SIG-M5 treated with dmso at 0.1 percent for 504 hours (cell line): ENCODE measurements around the gene CLK2.

Experiments used
- DNase-seq: peaks from one replicate; lab custom pipeline; 2025; ENCODE audit not compliant: unreplicated experiment; lab: John Stamatoyannopoulos, UW

CLK2 gene

DNA sequence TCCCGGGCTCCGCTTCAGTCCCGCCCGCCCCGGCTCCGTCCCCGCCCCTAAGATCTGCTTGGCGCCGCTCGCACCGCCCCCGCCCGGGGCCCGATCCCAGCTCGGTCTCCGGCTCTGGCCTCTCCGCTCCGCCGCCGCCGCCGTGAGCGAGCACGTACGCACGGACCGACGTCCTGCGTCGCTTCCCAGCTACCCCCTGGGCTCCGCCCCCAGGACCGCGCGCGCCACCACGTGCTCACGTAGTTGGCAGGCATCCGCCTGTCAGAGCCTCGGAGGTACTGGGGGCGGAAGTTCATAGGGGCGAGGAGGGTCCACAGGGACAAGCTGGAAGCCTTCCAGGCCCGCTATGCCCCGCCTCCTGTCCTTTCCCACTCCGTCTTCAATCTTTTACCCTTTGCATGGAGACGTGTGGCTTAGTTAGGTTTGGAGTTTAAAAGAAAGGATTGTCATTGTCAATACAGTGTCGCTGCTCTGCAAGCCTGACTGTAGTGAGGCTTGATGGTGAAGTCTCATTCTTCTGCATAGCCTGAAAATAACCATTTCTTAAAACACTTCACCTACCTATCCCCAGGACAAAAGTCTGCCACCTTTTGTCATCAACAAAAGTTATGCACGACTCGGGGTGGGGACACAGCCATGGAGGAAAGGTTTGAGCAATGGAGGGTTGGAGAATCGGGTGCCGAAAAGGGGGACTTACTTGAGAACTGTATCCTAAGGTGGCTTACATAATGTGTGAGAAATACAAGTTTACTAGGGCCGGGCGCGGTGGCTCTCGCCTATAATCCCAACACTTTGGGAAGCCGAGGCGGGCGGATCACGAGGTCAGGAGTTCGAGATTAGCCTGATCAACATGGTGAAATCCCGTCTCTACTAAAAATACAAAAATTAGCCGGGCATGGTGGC, at the start of gene CLK2:
TSS of gene CLK2 (minus strand) at position 162 of the 903 bp plus-strand sequence. CDS start 2,527 bp downstream, outside the sequence.
- DNase-seq = peak; percentile 98

DNA sequence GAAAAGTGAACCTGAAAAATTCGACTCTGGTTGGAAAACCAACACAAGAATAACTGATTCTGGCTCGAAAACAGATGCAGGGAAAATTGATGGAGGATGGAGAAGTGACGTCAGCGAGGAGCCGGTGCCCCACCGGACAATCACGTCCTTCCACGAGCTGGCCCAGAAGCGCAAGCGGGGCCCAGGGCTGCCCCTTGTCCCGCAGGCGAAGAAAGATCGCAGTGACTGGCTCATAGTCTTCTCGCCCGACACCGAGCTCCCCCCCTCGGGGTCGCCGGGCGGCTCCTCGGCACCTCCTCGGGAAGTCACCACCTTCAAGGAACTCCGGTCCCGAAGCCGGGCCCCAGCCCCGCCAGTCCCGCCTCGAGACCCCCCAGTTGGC, 49.3 kb upstream of the CLK2 start:
- peak; percentile 45 for DNase-seq

DNA sequence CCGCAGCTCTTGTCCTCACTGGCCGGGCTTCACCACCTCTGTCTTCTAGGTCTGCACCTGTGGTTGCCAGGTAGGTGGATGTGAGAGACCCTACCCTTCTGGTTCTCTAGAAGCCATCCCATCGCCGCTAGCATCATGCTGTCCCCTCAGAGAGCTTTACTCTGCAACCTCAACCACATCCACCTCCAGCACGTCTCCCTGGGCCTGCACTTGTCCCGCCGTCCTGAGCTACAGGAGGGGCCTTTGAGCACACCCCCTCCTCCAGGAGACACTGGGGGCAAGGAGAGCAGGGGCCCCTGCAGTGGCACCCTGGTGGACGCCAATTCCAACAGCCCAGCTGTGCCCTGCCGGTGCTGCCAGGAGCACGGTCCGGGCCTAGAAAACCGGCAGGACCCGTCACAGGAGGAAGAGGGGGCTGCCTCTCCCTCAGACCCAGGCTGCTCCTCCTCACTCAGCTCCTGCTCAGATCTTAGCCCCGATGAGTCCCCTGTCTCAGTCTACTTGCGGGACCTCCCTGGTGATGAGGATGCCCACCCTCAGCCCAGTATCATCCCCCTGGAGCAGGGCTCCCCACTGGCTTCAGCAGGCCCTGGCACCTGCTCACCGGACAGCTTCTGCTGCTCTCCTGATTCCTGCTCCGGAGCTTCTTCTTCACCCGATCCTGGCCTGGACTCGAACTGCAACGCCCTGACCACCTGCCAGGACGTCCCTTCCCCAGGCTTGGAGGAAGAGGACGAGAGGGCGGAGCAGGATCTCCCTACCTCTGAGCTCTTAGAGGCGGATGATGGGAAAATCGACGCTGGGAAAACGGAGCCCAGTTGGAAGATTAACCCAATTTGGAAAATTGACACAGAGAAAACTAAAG, 48.6 kb upstream of the CLK2 start:
- no peak for DNase-seq

DNA sequence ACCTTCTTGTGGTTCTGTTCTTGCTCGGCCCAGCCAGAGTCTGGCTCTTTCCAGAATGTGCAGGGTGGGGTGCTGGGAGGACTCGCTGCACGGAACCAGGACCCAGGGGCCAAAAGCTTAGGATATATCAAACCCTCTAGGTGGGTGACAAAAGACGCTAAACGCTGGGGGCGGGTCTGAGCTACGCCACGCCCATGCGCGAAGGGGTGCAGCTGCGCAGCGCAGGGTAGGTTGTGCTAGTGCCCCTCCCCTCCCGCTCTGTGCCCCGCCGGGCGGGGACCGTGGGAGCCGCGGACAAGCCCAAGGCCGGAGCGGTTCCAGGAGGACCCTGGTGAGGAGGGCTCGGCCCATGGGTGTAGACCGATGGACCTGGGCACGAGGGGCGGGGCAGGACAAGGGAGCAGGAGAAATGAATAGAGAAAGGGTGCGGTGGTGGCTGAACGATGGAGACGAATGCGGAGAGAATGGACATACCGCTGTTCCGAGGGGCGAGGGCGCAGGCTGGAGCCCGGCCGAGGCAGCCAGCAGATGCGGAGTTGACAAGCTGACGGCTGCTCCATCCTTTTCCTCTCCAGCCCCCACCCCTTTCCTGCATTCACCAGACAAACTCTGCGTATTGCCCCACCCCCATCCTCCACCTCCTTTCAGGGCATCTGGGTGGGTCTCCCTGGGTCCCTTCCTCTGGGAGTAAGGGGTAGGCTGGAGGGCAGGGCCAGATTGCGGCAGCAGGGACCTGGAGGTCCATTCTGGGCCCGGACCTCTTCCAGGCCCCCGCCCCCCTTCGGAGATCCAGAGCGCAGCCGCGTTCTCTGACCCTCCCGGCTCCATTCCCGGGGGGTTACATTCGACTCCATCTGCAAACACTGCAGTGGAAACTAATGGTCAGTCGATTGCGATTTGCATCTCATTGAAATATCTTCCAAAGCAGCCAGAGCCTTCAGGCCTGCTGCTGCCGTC, 47.6 kb upstream of the CLK2 start, which contains the start of gene RUSC1:
TSS of gene RUSC1 (plus strand) at position 234 of the 957 bp plus-strand sequence. CDS start 880 bp downstream, outside the sequence.
- no peak for DNase-seq

DNA sequence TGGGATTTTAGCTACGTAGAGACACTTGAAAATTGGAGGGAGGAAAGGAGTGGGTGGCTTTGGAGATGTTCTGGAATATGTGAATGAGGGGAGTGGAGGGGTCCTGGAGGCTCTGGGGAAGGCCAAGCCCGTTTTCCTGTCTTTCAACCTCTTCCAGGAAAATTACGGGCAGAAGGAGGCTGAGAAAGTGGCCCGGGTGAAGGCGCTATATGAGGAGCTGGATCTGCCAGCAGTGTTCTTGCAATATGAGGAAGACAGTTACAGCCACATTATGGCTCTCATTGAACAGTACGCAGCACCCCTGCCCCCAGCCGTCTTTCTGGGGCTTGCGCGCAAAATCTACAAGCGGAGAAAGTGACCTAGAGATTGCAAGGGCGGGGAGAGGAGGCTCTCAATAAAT, 46.9 kb upstream of the CLK2 start:
- no peak for DNase-seq

DNA sequence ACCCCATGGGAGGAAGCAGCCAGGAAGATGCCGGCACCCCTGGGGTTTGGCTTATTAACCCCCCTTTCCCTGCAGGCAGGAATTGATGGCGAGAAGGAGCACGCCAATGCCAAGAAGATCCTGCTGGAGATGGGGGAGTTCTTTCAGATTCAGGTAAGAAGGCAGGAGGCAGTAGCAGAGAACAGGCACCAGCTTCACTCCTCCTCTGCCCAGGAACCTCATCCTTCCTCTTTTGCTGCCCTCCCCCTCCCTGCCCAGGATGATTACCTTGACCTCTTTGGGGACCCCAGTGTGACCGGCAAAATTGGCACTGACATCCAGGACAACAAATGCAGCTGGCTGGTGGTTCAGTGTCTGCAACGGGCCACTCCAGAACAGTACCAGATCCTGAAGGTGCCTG, 46.2 kb upstream of the CLK2 start:
- DNase-seq = no peak

DNA sequence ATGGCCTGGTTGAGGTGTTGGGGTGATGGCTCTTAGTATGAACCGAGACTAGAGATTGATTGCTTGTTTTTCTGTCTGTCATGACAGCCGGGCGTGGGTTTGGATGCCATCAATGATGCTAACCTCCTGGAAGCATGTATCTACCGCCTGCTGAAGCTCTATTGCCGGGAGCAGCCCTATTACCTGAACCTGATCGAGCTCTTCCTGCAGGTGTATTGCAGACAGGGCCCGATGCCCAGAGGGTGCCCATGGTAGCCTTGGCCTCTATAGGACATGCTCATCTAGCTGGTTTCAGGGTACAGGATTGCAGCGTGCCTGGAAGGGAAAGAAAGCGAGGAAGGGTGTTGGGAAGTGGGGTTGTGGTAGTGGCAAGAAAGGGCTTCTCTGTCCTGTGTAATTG, 44.8 kb upstream of the CLK2 start:
- no peak for DNase-seq

DNA sequence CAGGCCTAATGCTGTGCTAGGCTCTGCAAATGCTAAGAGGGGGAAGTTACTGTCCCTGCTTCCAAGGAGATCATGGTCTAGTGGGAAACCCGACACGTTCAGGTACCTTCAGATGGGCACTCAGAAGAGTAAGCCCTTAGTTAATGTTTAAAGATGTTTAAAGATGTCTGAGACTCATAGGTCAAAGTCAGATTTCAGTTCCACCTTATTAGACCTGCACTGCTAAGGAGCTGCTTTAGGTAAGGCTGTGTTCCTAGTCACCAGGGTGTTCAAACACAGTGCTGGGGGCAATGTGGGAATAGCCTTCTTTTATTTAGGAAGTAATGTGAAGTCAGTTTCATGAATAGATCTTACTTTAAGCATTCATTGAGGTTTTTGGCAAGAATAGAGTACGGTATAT, 43.6 kb upstream of the CLK2 start:
- DNase-seq = no peak

DNA sequence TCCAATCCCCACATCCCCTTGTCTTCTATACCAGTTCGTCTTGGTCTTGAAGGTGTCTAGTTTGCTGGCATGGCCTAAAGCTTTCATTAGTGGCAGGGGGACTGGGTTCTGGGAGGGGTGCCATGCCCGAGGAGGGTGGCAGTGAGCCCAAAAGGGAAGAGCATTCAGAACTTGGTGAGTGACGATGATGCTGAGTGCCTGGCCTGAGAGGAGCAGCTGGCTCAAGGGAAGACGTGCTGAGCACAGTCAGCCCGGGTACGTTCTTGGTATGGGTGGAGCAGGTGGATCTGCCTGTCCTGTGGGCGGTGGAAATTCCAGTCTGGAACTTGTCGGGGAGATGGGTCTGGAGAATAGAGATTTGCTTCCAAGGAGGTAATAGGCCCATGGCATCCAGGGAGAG, 40.0 kb upstream of the CLK2 start:
- no peak for DNase-seq

DNA sequence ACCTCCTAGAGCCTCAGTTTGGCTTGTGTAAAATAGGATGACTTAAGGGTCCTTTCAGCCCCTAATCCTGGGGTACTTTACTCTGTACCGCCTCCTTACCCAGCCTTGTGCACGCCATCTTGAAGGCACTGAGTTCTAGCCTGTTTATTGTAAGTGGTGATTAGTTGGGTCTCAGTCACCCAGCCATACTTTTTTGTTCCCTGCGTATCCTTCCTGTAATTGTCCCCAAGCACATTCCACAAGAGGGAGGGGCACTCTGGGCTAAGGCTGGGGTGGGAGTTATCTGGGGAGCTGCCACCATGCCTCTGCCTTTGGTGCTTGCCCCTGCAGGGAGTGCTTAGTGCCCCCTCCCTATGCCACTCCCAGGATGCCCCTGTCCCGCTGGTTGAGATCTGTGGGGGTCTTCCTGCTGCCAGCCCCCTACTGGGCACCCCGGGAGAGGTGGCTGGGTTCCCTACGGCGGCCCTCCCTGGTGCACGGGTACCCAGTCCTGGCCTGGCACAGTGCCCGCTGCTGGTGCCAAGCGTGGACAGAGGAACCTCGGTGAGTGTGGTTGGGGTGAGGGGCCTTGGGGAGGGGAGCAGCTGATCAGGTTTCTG, 36.2 kb upstream of the CLK2 start:
- peak; percentile 40 for DNase-seq

DNA sequence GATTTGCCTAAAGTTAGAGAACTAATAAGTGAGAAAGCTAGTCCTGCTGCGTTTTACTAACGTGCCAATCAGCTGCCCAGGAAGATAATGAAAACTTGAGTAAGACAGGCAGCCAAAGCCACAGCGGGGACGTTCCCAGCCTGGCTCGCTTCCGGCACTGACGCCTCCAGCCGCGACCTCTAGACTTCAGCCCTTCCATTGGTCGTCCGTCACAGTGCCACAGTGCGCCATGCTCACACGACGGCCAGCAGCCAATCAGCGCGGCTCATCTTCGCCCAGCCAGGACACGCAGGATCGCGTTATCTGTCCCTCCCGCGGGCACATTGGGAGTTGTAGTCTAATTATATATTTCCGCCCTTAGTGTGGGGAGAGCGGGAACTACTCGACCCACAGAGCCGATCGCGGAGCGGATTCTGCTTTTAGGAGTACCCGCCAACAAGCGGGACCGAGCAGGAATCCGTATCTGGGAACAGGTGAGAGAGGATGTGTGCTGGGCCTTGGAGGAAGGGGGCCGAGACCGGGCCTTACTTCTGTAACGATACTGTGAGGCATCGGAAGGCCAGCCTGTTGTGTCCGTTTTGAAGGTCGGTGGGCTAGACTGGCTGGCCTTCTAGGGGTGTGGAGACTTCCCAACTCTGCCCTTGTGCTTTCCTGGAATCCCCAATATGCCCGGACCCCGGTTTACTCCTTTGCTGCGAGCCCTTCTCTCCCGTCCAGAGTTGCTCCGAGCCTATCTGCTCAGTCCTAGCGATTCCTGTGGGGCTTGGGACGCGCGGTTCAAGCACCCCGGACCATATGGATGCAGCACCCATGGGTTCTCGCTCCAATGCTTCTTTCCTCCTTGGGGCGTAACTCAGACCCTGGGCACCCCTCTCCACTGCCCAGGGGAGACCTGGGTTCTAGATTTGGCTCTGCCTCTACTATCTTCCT, 35.5 kb upstream of the CLK2 start, which contains the start of gene FDPS:
TSS of gene FDPS (plus strand) at position 374 of the 930 bp plus-strand sequence. CDS start 924 bp downstream, outside the sequence.
- peak; percentile 100 for DNase-seq

DNA sequence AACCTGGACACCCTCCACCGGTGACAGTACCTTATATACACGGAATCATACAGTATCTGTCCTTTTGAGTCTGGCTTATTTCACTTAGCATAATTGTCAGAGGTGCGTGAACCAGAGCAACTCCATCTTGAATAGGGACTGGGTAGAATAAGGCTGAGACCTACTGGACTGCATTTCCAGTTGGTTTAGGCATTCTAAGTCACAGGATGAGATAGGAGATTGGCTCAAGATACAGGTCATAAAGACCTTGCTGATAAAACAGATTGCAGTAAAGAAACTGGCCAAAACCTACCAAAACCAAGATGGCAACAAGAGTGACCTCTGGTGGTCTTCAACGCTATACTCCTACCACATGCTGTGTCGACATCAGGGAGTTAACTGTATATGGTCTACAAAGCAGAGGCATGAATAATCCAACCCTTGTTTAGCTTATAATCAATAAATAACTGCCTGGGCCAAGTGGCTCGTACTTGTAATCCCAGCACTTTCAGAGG, 34.0 kb upstream of the CLK2 start:
- DNase-seq = peak; percentile 63

DNA sequence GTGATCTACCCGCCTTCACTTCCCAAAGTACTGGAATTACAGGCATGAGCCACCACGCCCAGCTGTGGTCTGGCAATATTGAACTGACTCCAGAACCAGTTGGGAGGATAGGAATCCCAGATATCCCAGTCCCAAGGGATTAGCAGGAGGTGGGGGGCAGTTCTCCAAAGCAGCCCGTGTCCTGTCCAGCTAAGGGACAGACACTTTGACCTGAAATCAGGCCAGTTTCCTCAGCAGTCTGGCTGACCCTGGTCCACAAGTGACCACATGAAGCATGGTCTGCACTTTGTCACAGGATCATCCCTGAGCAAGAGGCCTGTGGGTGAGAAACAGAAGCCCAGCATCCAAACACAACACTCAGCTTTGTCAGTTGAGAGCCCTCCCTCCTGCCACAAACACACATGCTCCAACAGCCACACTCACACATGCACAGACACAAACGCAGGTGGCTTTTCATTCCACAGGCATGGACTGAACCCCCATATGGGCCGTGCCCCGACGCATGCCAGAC, 32.6 kb upstream of the CLK2 start:
- DNase-seq = no peak

DNA sequence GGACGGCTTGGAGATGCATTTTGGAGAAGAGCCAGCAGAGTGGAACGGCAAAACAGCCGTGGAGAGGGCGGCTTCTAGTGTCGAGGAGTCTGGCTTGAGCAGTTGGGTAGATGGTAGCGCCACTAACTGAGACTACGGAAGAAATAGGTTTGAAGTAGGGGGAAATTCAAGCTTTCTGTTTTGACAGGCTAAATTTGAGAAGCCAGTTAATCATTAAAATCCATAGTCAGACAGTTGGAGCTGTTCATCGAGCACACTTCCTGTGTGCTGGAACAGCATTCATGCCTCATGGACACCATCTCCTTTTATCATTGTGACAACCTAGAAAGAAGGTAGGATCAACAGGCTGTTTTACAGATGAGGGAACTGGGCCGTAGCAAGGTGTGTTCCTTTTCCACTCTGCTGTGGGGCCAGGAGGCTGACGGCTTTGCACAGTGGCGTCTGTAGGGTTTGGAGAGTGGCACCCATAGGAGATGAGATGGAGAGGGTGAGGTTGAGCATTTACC, 31.3 kb upstream of the CLK2 start:
- no peak for DNase-seq

DNA sequence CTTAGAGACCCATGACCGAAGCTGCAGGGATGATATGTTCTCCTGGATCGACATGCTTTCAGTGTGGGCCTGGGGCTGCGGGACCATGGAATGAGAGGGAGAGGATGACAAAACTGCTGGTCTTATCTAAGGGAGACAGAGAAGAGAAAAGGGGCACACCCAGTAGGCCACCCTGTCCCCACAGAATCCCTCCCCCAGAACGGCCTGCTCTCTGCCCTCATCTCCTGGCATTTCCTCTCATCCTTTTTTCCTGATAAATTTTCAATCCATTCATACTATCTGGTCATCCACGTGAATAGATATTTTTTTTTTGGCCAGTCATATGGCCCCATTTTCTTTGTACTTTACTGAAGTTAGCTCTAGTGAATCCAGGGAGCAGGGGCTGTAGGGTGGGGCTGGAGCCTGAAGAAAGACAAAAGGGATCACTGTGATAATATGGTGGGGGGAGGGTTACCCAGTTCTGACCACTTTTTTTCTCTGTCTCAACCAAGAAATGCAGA, 28.1 kb upstream of the CLK2 start, which contains the start of gene PKLR:
TSS of gene PKLR (minus strand) at position 97 of the 500 bp plus-strand sequence. CDS start at position 54, 43 bp downstream.
- no peak for DNase-seq

DNA sequence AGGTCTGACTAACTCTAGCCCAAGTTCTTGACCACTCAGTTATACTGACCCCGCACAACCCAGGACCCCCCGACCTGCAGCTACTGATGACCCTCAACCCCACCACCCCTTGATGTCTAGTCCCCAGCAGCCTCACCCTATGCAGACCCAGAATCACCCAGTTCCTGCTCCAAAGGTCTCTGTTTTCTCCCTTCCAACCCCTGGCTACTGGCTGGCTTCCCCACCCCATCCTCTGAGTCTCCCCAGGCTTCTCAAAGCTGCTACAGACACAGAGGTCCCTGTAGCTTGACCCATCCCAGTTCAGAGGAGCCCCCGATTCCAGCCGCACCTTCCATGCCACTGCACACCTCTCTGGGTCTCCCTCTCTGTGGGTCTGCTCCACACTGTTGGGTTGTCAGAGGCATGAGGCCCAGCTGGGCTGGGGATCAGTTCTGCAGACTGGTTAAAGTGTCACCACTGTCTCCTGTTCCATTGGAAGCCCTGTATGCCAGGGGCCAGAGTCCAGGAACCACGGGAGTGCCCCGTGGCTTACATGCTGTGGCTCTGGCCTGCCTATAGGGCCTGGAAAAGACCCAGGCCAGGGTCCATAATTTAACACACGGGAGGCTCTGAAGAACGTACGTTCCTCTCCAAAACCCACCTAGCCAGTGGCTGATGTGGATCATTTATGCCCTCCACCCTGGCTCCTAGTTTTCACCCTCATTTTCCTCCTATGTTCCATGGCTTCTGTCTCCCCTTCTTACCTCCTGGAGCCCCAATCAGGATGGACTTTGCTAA, 27.4 kb upstream of the CLK2 start:
- no peak for DNase-seq

DNA sequence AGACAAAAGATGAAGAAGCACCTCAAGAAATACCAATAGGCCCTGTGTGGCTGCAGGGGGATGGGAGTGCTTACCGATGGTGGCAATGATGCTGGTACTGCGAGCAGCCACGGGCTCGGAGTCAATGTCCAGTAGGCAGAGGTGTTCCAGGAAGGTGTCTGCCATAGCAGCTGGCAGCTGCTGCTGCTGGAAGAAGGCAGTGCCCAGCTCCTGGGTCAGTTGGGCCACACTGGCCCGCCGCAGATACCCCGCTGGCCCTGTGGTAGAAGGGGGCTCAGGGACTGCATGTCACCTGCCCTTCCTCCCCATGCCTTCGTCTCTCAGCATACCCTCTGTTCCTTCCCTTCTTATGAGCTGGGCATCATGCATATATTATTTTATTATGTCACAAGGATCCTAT, 26.7 kb upstream of the CLK2 start:
- DNase-seq = no peak
